SK-N-SH (cell line): ENCODE measurements around the gene RBBP9. TPM values are rescaled to one million over a fixed set of nuclear protein-coding genes. Genes with fewer than 3 reads are reported as not detected.

Source experiments
- CTCF ChIA-PET: fragments of 300-600, 350-600 bp; formaldehyde crosslinking; extraction: SDS; loops from one replicate; lab custom pipeline; 2021; lab: Yijun Ruan, JAX
- POLR2A ChIA-PET: fragments of 350-600 bp; sonication (Branson Sonifier 250); formaldehyde crosslinking; extraction: SDS; loops from one replicate; lab custom pipeline; 2020; ENCODE audit warnings: antibody characterized with exemption, inconsistent platforms; lab: Yijun Ruan, JAX
- DNase-seq: peaks from one replicate; pipeline ENCODE4 v3.0.0; 2012
- H2AFZ ChIP-seq: fragments of 200-600 bp; sonication (generic); 2 replicates; pipeline ENCODE4 v1.8.1; 2016; ENCODE audit warnings: antibody characterized with exemption, mild to moderate bottlenecking, low read depth
- H3F3A ChIP-seq: fragments of 200-600 bp; sonication (generic); replicated peaks from 2 replicates; pipeline ENCODE3; 2016; ENCODE audit warnings: antibody characterized with exemption, mild to moderate bottlenecking; ENCODE audit not compliant: insufficient read depth
- H3K27ac ChIP-seq, 2 experiments: fragments of 200-500 bp in 1 of 2; fragments of 200-600 bp in 1 of 2; sonication (Bioruptor generic) in 1 of 2; sonication (generic), shearing (Covaris generic) in 1 of 2; 2 replicates each; pipeline versions ENCODE4 v1.5.1 to v1.6.1; 2014 to 2016; ENCODE audit warnings: low read depth in 2 of 2, inconsistent platforms in 1 of 2, low read length in 1 of 2, mild to moderate bottlenecking in 1 of 2, mixed read lengths in 1 of 2
- H3K27me3 ChIP-seq: fragments of 200-600 bp; sonication (generic), shearing (Covaris generic); 2 replicates; pipeline ENCODE4 v1.6.1; 2016; ENCODE audit warnings: mixed run types; ENCODE audit not compliant: insufficient read depth
- H3K36me3 ChIP-seq, 2 experiments: fragments of 200-500 bp in 1 of 2; fragments of 200-600 bp in 1 of 2; sonication (Bioruptor generic) in 1 of 2; sonication (generic) in 1 of 2; replicated peaks in 1 of 2; 2 replicates each; pipeline versions ENCODE3 to v1.5.1; 2014 to 2016; ENCODE audit warnings: low read length in 1 of 2, mild to moderate bottlenecking in 1 of 2; ENCODE audit not compliant: insufficient read depth in 2 of 2, control insufficient read depth in 1 of 2
- H3K4me1 ChIP-seq, 2 experiments: fragments of 200-500 bp in 1 of 2; fragments of 200-600 bp in 1 of 2; sonication (Bioruptor generic) in 1 of 2; sonication (generic), shearing (Covaris generic) in 1 of 2; 2 replicates each; pipeline versions ENCODE4 v1.5.1 to v1.6.1; 2014 to 2016; ENCODE audit warnings: low read depth in 1 of 2, low read length in 1 of 2, mixed run types in 1 of 2; ENCODE audit not compliant: insufficient read depth in 2 of 2, control insufficient read depth in 1 of 2
- H3K4me2 ChIP-seq: fragments of 200-600 bp; sonication (generic), shearing (Covaris generic); 2 replicates; pipeline ENCODE4 v1.6.1; 2017; ENCODE audit warnings: mixed run types
- H3K4me3 ChIP-seq, 2 experiments: fragments of 200-500 bp in 1 of 2; fragments of 200-600 bp in 1 of 2; sonication (Bioruptor generic) in 1 of 2; sonication (generic), shearing (Covaris generic) in 1 of 2; 2 replicates each; pipeline versions ENCODE4 v1.5.1 to v1.8.1; 2014 to 2016; ENCODE audit warnings: low read depth in 2 of 2, inconsistent platforms in 1 of 2, low read length in 1 of 2, mild to moderate bottlenecking in 1 of 2, mixed read lengths in 1 of 2, moderate library complexity in 1 of 2
- H3K79me2 ChIP-seq: fragments of 200-600 bp; sonication (generic); 2 replicates; pipeline ENCODE4 v1.8.1; 2017; ENCODE audit warnings: mild to moderate bottlenecking; ENCODE audit not compliant: insufficient read depth
- H3K9ac ChIP-seq: fragments of 200-600 bp; sonication (generic); 2 replicates; pipeline ENCODE4 v1.6.1; 2017; ENCODE audit warnings: mixed run types
- H3K9me2 ChIP-seq: fragments of 200-600 bp; sonication (generic); 2 replicates; pipeline ENCODE4 v1.6.1; 2017; ENCODE audit warnings: mixed run types
- H3K9me3 ChIP-seq: fragments of 200-600 bp; sonication (generic); 2 replicates; pipeline ENCODE4 v1.6.1; 2017; ENCODE audit warnings: mixed run types, mild to moderate bottlenecking, moderate library complexity
- H4K20me1 ChIP-seq: fragments of 200-600 bp; sonication (generic); 2 replicates; pipeline ENCODE4 v1.6.1; 2017; ENCODE audit warnings: mild to moderate bottlenecking, mixed run types; ENCODE audit not compliant: insufficient read depth
- CHD2 ChIP-seq: fragments of 150-350 bp; IDR thresholded peaks from 2 replicates; pipeline ENCODE4 v1.6.1; 2018; ENCODE audit warnings: low read length; ENCODE audit not compliant: partially characterized antibody
- EZH2phosphoT487 ChIP-seq: fragments of 200-600 bp; sonication (generic); IDR thresholded peaks from 2 replicates; pipeline ENCODE4 v1.6.1; 2017; ENCODE audit warnings: low read depth, mixed run types, mild to moderate bottlenecking, antibody characterized with exemption, moderate library complexity, borderline replicate concordance
- FOXJ3 ChIP-seq: sonication (generic); formaldehyde crosslinking; IDR thresholded peaks from 2 replicates; pipeline ENCODE4 v1.5.1; 2020; ENCODE audit warnings: mild to moderate bottlenecking, missing genetic modification reagents
- GABPA ChIP-seq: IDR thresholded peaks from 2 replicates; pipeline ENCODE4 v1.4.0; 2012; ENCODE audit warnings: low read depth, mild to moderate bottlenecking
- NRF1 ChIP-seq: IDR thresholded peaks from 2 replicates; pipeline ENCODE4 v1.6.1; 2012; ENCODE audit warnings: low read depth, mild to moderate bottlenecking, low read length
- POLR2AphosphoS5 ChIP-seq: IDR thresholded peaks from 2 replicates; pipeline ENCODE4 v1.6.1; 2012; ENCODE audit warnings: low read depth, low read length
- RAD21 ChIP-seq: IDR thresholded peaks from 2 replicates; pipeline ENCODE4 v1.6.1; 2012; ENCODE audit warnings: mild to moderate bottlenecking, low read length
- RCOR1 ChIP-seq: fragments of 150-350 bp; IDR thresholded peaks from 2 replicates; pipeline ENCODE4 v1.6.1; 2017; ENCODE audit warnings: antibody characterized with exemption, low read length
- SMC3 ChIP-seq: IDR thresholded peaks from 2 replicates; pipeline ENCODE4 v1.6.1; 2012; ENCODE audit warnings: low read depth, low read length, improper control_type of control experiment
- TAF1 ChIP-seq: IDR thresholded peaks from 2 replicates; pipeline ENCODE4 v1.6.1; 2012; ENCODE audit warnings: low read depth, mild to moderate bottlenecking, low read length, moderate library complexity, borderline replicate concordance
- WGBS: methylation state at CpG from one replicate; pipeline ENCODE4 v1.1.6; 2017; ENCODE audit warnings: low lambda C conversion rate; 5-methylcytosine and 5-hydroxymethylcytosine counted together
- polyA plus RNA-seq, 3 experiments: library from polyadenylated mRNA; depleted of rRNA; stranded (reverse); fragments of >200 nt; gene quantifications; 2 replicates each; pipeline ENCODE4 v1.2.3, GENCODE V29; 2012
- TF ChIP-seq, protein P1 (sequence below): fragments of 150-350 bp; IDR thresholded peaks from 2 replicates; pipeline ENCODE4 v1.6.1; 2016; ENCODE audit warnings: mild to moderate bottlenecking, low read depth, low read length
- TF ChIP-seq, protein P2 (sequence below): IDR thresholded peaks from 2 replicates; pipeline ENCODE4 v1.6.1; 2012; ENCODE audit warnings: mild to moderate bottlenecking, low read depth, low read length, moderate library complexity
- TF ChIP-seq, protein P3 (sequence below): IDR thresholded peaks from 2 replicates; pipeline ENCODE4 v1.4.0; 2012; ENCODE audit warnings: low read depth
- TF ChIP-seq, protein P4 (sequence below): IDR thresholded peaks from 2 replicates; pipeline ENCODE4 v1.4.0; 2012; ENCODE audit warnings: low read depth, borderline replicate concordance
- TF ChIP-seq, protein P5 (sequence below): fragments of 200-600 bp; sonication (generic); IDR thresholded peaks from 2 replicates; pipeline ENCODE4 v1.6.1; 2017; ENCODE audit warnings: antibody characterized with exemption, mild to moderate bottlenecking, moderate library complexity

RBBP9 gene
- polyA plus RNA-seq, 1 of the 3 experiments (the other 2 are of a cell fraction), result 7.5 TPM

DNA sequence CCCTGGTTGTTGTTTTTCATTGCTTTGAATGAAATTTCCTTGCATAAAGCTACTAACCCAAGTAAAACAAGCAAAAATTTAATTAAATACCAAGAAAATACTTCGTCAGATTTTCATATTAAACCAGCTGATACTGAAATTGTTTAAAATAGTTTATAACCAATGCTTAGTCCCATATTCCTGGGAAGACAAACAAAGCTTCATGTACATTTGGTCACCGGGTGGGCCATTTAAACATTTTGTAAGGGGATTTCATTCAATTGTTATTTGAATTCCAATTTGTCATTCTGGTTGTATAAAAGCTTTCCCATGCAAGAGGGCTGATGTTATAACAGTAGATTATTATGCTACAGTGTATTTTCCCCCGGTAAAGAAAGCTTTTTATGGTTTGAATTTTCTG is 578 bp upstream of the RBBP9 start:
- Histone ChIP-seq H4K20me1 (no peaks in the 10 kb centered on the region), H3K9me2 (no peaks in the 10 kb centered on the region), H3F3A (peaks cover 5% of the 10 kb centered on the region), H3K27ac (peak overlapping the region; percentile 49 to 82; a peak in 3 of 4 replicates), H3K4me2 (peak overlapping the region; percentile 89), H3K4me3 (peak overlapping the region in 1 of 2 experiments; percentile 95; a peak in 1 of 4 replicates), H3K4me1 (peaks cover 5 to 7% of the 10 kb centered on the region in 2 experiments; a peak in 3 of 4 replicates), H3K79me2 (peaks cover 10% of the 10 kb centered on the region), H3K36me3 (peaks cover 4 to 10% of the 10 kb centered on the region in 2 experiments), H2AFZ (peak overlapping the region; percentile 99), H3K27me3 (no peaks in the 10 kb centered on the region), H3K9me3 (no peaks in the 10 kb centered on the region), H3K9ac (peak overlapping the region; percentile 77)
- 95% methylated on average over 3 of the region's 3 CpGs for WGBS
- DNase-seq, result no peak
- ChIA-PET CTCF (interaction anchor here (0.6 to 2.0 kb wide), 4 partner anchors 8 to 1365 kb away, joined by 3 to 11 read pairs (median 4); partner anchors contain the start of gene SEC23B), POLR2A (interaction anchor here (1.1 to 3.2 kb wide), 3 partner anchors 10 to 31 kb away, joined by 4 to 58 read pairs (median 5); partner anchors contain the start of genes DZANK1, POLR3F and SEC23B)
- TF ChIP-seq, protein P1, sequence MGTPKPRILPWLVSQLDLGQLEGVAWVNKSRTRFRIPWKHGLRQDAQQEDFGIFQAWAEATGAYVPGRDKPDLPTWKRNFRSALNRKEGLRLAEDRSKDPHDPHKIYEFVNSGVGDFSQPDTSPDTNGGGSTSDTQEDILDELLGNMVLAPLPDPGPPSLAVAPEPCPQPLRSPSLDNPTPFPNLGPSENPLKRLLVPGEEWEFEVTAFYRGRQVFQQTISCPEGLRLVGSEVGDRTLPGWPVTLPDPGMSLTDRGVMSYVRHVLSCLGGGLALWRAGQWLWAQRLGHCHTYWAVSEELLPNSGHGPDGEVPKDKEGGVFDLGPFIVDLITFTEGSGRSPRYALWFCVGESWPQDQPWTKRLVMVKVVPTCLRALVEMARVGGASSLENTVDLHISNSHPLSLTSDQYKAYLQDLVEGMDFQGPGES, result no peak
- TF ChIP-seq RAD21 (no peak), TAF1 (no peak), POLR2AphosphoS5 (no peak), RCOR1 (no peak), SMC3 (no peak), FOXJ3 (CRISPR knock-in tag) (no peak), CHD2 (no peak), NRF1 (no peak), GABPA (no peak), EZH2phosphoT487 (no peak)
- TF ChIP-seq, protein P2, sequence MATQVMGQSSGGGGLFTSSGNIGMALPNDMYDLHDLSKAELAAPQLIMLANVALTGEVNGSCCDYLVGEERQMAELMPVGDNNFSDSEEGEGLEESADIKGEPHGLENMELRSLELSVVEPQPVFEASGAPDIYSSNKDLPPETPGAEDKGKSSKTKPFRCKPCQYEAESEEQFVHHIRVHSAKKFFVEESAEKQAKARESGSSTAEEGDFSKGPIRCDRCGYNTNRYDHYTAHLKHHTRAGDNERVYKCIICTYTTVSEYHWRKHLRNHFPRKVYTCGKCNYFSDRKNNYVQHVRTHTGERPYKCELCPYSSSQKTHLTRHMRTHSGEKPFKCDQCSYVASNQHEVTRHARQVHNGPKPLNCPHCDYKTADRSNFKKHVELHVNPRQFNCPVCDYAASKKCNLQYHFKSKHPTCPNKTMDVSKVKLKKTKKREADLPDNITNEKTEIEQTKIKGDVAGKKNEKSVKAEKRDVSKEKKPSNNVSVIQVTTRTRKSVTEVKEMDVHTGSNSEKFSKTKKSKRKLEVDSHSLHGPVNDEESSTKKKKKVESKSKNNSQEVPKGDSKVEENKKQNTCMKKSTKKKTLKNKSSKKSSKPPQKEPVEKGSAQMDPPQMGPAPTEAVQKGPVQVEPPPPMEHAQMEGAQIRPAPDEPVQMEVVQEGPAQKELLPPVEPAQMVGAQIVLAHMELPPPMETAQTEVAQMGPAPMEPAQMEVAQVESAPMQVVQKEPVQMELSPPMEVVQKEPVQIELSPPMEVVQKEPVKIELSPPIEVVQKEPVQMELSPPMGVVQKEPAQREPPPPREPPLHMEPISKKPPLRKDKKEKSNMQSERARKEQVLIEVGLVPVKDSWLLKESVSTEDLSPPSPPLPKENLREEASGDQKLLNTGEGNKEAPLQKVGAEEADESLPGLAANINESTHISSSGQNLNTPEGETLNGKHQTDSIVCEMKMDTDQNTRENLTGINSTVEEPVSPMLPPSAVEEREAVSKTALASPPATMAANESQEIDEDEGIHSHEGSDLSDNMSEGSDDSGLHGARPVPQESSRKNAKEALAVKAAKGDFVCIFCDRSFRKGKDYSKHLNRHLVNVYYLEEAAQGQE, result no peak
- TF ChIP-seq, protein P3, sequence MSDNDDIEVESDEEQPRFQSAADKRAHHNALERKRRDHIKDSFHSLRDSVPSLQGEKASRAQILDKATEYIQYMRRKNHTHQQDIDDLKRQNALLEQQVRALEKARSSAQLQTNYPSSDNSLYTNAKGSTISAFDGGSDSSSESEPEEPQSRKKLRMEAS, result no peak
- TF ChIP-seq, protein P4, sequence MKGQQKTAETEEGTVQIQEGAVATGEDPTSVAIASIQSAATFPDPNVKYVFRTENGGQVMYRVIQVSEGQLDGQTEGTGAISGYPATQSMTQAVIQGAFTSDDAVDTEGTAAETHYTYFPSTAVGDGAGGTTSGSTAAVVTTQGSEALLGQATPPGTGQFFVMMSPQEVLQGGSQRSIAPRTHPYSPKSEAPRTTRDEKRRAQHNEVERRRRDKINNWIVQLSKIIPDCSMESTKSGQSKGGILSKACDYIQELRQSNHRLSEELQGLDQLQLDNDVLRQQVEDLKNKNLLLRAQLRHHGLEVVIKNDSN, result no peak
- TF ChIP-seq, protein P5, sequence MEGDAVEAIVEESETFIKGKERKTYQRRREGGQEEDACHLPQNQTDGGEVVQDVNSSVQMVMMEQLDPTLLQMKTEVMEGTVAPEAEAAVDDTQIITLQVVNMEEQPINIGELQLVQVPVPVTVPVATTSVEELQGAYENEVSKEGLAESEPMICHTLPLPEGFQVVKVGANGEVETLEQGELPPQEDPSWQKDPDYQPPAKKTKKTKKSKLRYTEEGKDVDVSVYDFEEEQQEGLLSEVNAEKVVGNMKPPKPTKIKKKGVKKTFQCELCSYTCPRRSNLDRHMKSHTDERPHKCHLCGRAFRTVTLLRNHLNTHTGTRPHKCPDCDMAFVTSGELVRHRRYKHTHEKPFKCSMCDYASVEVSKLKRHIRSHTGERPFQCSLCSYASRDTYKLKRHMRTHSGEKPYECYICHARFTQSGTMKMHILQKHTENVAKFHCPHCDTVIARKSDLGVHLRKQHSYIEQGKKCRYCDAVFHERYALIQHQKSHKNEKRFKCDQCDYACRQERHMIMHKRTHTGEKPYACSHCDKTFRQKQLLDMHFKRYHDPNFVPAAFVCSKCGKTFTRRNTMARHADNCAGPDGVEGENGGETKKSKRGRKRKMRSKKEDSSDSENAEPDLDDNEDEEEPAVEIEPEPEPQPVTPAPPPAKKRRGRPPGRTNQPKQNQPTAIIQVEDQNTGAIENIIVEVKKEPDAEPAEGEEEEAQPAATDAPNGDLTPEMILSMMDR, result no peak
